Right renal cortex interstitium (tissue), 3 donors: ENCODE results near the gene HIVEP3. TPM values are rescaled to one million over a fixed set of nuclear protein-coding genes. Genes with fewer than 3 reads are reported as not detected.

Source experiments
- DNase-seq, 3 donors: peaks; one replicate each; pipeline ENCODE4 v3.0.0-alpha.2; 2013; ENCODE audit warnings: low read depth in 3 of 3, low spot score in 2 of 3
- polyA plus RNA-seq, 3 donors: library from polyadenylated mRNA; unstranded; fragments of 120-200 nt; gene quantifications; one replicate each; pipeline ENCODE4 v1.2.1, GENCODE V29; 2013; ENCODE audit not compliant: insufficient read length in 3 of 3

Gene HIVEP3
- polyA plus RNA-seq, 3 donors, result 3.6 to 4.9 (median 4.0) TPM

DNA sequence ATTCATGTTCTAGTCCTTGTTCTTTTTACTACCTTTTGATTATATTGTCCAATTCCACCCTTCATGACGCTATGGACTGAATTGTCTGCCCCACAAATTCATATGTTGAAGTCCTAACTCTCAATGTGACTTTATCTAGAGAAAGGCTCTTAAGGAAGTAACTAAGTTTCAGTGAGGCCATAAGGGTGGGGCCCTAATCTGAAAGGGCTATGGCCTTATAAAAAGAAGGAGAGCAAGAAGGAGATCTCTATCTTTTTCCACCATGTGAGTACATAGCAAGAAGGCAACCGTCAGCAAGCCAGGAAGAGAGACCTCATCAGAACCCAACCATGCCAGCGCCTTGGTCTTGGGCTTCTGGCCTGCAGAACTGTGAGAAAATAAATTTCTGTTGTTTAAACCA, 95.9 kb downstream of the HIVEP3 start:
- DNase-seq, result no peak

DNA sequence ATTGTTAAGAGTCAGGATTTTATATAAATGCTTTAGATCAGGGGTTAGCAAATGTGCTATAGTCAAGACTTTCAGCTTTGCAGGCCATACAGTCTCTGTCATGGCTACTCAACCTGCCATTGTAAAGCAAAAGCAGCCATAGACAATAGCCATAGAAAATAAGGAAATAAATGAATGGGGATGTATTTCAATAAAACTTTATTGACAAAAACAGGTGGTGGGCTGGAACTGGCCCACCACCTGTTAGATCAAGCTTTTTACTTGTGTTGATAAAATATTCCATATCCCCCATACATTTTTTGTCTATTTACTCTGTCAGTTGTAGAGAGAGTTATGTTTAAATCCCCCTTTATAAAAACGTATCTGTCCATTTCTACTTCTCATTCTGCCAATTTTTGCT, 98.9 kb downstream of the HIVEP3 start:
- no peak for DNase-seq

DNA sequence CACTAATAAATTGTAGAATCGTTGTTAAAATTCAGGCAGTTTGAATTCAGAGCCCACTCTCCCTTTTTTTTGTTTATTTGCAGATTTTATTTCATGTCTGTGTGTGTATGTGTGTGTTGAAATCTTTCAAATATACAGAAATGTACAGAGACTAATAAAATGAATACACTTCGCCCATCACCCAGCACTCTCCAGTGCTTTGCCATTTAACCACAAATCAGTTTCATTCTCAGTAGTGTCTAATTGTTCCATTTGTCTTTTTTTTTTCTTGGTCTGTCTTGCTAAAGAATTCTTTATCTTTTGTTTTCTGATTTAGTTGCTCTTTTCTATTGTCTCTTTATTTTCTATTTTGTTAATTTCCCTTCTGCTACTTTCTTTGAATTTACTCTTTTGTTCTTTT, 99.7 kb downstream of the HIVEP3 start:
- DNase-seq, result no peak

DNA sequence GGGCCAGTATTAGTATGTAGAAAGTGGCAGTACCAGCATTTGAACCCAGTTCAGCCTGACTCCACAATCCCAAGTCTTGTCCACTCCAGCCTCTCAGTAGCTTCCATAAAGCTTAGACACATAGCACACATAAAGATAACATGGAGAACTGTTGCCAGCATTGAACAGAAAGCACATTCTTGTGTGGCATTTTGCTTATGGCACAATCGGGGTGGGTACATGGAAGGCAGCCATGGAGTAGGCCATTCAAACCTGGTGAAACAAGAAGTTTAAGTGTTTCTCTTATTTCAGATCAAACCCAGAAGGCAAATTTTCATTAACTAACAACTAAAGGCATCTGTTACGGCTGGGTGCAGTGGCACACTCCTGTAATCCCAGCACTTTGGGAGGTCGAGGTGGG, 102.7 kb downstream of the HIVEP3 start:
- DNase-seq, result no peak

DNA sequence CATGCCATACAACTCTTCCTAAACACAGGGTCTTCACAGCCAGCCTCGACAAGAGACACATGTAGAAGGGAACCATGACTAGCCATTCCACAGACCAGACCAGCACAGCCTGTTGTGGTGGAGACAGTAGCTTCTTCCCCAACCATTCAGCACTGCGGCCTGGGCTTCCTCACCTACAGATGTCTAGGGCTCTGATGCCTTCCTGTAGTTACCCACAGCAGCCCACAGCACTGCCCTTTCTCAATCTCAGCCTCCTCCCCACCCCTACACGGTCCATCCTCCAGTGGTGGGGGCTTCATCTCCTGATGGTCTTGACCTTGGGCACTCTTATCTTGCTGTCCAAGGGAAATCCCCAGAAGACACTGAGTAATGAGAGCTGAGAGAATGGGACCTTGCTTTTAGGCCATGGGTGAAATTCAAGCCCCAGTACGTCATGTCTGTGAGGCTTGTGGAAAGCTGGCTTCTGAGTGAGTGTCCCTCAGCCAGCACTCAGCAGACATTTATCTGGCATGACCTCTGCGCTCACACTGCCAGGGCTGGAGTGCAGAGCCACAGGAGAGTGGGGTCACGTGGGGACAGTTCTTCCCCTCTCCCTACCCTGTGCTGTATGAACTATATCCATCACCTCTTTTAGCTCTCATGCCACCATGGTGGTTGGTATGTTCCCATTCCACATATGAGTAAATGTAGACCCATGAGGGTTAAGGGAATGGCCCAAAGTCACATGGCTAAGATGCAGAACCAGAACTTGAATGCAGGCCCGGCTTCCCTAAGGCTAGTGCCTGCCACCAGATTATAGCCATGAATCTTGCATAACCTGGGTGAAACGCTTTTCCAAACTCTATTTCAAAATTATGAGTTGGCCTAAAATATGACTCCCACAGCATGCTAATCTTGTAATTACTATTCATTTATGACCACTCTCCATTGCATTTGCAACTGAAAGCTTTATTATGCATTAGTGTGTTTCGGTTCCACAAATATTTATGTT, 104.7 kb downstream of the HIVEP3 start:
- no peak for DNase-seq

DNA sequence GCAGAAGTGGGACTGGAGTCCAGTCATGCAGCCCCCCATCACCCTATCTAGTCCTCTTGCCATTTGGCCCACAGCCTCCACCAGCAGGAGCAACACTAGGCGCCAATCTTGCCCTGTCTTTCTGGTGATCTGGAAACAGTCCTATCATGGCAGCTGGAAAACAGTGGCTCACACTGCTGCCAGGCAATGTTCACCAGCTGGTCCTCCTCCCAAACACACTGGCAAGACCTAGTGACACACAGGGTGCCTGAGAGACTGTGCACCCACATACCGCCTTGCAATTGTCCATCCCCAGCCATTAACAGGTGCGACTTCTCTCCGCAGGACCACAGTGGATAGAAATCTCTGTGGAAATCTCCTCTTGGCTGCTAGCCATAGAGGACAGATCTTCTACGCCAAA, 105.5 kb downstream of the HIVEP3 start:
- no peak for DNase-seq

DNA sequence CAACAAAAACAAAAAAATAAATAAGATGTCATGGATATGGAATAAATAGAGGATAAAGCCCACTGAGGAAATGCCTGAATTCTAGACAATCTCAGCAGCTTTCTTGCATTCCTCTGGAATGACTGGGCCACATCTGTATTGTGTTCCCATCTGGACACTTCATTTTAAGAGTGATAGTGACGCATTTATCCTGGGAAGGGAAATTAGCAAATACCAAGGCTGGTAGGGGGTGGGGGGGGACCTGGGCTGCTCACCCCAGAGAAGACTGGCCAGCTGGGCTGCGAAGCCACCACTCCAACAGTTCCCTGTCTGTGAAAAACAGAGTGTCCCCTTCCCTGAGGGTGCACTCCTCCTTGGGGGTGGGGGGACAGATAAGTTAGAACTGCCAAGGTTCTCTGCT, 106.3 kb downstream of the HIVEP3 start:
- no peak for DNase-seq

DNA sequence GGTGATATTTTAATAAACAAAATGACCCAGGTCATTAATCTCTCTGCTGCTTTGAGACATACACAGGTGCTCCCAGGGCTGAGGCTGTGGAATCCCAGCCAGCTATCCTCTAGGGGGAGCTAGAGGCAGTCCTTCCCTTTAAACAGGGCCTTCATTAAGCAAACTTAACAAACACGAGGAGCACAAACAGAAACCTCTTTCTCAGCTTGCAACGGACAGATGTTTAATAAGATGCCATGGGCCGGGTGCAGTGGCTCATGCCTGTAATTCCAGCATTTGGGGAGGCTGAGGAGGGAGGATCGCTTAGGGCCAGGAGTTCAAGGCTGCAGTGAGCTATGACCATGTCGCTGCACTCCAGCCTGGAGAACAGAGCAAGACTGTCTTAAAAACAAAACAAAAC, 106.7 kb downstream of the HIVEP3 start:
- peak in 2 of 3 donors; percentile 21 to 31 for DNase-seq

DNA sequence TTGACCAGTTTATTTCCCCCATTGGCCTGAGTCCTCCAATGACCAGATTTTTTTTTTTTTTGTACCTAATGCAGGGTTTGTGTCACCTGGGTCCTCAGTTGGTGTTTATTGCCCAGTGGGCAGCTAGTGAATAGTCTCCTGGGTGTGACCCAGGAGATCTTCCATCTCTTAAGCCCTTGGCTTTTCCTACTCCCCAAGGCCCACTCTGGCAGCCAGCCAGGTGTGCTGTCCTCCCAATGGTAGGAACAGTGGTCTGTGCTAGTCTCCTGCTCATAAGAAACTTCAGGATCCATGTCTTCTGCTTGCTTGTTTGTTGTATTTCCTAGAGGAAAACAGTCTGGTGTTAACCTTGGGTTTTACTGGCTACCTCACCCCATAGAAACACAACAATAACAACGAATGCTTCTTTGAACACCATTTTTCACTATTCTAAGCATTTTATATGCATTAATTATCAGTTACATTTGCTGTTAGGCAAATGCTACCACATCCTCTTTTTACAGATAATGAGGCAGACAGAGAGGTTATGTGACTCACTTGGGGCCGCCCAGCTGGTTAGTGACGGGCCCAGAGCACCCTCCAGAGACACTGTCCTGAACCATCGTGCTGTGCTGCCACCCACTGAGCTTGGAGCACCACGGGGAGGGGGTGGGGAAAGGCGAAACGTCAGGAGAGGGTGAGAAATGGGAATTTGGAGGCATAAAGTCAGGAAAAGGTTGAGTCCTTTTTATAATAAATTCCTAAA, 107.5 kb downstream of the HIVEP3 start:
- no peak for DNase-seq

DNA sequence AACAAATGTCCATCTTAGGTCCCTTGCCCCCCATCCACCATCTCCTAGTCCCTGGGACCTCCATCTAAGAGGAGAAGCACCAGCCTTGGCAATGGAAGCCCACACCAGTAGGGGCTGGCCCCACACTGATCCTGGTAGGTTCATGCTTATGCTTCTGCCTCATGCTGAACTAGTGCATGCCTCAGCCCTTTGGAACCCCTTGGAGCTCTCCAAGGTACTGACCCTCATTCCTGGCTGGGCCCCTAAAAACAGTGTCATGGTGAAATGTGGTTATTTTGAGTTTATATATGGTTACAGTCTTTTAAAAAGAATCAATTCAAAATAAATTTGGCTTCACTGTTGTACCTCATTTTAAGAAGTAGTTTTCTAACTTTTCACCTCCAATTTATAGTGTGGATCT, 108.3 kb downstream of the HIVEP3 start:
- DNase-seq, result peak; percentile 29 to 49 (median 39)

DNA sequence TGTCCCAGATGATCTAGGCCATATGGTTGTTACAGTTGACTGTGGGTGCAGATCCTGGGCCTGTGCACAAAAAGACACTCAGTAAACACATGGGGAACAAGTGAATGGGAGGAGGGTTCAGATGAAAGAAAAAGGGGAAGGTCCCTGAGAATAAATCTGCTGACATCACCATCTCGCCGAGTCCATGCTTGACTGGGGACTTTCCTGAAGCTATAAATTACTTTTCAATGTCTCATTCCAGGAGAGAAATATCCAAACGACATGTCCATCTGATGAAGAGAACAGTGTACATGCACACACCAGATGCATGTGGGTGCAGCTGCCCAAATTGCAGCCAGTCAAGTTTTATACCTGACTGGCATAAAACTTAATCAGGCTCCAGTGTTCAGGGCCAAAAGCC, 109.0 kb downstream of the HIVEP3 start:
- DNase-seq, result no peak

DNA sequence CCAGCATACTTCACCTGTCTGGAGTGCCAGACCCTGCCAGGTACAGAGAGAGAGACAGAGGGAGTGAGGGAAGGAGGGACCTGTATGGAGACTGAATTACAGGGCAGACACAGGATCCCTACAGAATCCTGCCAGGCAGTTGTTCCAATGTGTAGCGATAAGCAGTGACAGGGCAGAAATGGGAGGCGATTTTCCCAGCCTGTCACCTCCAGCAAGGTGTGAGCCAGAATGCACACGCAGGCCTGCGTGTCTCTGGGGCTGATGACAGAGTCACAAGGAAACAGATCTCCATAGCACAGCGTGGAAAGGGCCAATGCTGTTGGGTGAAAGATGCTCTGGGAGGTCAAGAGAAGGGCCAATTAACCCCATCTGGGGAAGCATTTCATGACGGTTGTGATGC, 111.3 kb downstream of the HIVEP3 start:
- DNase-seq, result no peak

DNA sequence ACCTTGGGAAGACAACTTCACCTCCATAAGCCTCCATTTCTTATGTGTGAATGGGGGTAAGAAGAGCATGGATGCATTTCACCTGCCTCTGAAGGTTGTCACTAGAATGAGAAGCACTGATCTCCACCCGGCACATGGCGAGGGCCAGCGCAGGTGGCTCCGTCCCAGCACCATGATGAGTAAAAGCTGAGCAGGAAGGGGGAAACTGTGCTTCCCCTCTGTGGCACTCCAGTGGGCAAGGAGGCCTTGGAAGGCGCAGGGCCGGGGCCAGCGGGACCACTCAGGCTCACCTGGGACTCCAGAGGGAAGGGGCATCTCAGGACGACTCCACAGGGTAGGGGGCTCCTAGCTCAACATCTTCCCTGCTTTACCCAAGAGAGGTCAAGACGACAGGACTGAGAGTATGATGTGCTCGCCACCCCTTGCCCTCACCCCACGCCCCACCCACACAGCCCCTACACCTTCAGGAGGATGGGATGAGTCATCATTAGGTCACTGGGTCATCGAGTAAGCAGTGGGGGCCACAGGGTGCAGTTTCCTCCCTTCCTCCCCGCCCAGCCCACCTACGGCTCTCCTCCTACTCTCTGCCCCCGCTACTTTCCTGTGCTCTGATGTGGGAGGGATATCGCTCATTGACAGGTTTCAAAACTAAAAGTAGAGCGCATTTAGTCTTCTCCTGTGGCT, 112.1 kb downstream of the HIVEP3 start:
- DNase-seq, result no peak

DNA sequence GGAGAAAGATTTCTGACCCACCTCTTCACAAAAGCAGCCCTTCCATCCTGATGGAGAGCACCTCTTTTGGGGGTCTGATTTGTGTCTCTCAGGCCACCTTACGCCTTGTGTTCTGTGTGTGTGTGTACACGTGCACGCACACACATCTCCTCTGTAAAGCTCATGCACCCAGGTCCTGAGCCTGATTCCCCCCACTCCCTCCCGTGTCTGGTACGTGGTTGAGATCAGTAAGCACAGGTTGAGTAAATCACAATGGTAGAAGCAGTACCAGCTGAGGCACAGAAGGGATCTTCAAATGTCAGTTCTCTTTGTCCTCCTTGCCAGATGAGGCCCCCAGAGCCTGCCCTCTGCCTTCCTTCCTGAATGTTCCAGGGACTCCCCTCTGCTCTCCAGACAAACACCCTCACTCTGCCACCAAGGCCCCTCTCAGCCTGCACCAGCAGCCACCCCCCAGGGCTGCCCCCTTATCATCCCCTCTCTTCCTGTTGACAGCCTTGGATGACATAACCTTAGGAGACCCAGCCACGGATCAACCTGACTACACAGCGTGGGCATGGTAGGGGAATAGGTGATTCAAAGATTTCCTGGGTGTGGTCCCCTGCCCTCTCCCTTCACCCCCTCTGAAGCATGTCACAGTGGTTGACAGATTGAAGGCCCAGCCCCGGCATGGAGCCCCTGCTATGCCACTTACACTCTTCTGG, 112.8 kb downstream of the HIVEP3 start:
- no peak for DNase-seq

DNA sequence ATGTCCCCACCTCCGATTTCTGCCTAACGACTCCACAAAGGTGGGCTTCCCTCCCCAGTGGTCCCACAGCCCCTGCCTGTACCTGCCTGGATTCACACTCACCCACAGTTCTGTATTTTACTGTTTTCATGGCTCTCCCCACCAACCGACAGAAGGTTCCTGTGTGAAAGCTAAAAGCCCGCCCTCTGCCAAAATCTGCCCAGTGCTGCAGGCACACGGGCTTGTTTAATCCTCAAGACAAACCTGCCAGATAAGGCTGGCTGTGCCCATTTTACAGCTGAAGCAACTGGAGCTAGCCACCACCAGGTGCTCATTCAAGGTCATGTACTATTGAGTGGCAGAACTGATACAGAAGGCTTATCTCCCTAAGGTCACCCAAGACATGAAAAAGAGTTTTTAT, 114.5 kb downstream of the HIVEP3 start:
- DNase-seq, result no peak

DNA sequence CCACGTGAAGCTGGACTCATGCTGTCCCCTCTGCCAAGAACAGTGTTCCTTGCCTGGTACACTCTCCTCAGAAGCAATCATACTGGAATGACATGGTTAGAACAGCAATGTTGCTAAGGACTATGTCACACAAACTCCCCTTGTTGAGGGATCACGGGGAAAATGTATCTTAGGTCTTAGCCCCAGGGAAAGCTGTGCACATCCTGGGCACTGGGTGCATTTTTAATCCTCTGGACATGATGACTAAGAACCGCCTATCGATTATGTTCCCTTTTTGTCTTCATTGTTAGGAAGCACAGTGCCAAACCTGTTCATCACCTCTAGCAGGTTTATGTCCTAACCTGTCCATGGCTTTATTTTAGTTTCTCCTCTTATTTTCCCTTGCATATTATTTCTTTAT, 115.1 kb downstream of the HIVEP3 start:
- DNase-seq, result no peak

DNA sequence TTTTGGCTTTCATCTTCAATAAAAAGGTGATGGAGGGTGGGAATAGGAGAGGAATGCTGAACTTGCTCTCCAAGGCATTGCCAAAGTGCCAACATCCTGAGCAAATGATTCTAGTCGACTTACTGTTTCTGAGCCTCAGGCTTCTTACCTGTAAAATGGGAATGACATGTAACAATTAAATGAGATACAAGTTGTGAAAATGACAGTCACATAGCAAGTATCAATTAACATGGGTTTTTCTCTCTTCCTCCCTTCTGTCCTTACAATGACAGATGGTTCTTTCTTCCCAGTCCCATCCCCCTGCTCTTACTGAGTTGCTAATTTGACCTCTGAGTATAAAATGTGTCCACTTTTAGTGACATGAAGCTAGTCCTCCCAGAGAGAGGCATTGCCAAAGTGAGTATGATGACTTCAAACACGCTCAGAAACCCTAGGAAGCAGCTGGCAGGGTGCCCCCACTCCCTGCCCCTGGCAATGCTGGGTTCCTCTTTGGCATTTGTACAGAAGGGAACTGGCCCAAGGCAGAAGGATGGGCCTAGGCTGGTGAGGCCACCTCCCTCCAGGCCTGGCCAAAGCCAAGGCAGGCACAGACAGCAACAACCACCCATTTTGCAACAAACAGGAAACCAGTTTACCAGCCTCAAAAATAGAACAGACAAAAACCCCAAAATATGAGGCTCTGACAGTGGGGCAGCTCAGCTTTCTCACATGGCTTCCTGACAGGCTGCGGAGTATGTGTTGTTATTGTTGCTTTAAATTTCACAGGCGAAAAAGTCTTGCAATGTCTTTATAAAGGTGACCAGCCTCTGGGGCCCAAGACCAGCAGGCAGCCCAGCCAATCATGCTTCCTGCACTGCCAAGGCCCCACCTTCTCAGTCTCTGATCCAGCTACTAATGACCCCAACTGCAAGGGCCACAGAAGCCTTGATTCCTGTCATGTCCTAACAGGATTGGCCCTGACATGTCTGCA, 115.9 kb downstream of the HIVEP3 start:
- DNase-seq, result no peak

DNA sequence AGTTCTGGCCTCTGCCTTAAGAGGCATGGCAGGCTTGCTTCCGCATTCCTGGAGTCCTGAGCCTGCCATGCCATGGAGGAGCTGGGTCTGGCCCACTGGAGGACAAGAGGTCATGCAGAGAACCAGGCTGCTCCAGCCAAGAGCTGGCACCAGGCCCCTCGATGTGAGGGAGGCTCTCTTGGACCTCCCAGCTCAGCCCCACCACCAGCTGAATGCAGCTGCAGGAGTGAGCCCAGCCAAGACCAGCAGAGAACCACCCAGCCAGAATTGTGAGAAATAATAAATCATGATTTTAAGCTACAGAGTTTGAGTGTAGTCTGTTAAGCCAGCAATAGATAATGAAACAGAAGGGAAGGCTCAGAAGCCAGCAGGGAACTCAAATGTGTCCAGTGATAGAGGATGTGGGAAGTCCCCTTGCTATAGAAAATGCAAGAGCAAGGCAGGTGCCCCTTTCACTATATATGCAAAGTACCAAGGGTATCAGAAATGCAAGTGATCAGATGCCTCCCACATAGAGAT, 118.4 kb downstream of the HIVEP3 start:
- DNase-seq, result no peak

DNA sequence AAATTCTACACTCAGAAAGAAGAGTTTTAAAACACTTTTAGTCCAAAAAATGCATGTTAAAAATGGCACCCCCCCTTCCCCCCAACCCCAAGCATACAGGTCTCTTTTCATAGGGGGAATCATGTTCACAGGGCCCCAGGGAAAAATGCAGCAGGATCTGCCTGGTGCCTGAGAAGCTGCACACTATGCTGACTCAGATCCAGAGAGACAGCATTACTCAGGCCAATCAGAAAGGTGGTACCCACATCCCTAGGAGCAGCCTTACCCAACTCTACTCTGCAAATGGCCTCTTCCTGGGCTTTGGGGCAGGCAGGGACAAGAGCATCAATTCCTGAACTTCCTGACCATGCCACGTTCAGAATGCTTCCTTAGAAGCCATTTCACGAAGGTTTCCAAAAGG, 119.0 kb downstream of the HIVEP3 start:
- no peak for DNase-seq
